ENCODE results near the gene ZCCHC14.

DNA sequence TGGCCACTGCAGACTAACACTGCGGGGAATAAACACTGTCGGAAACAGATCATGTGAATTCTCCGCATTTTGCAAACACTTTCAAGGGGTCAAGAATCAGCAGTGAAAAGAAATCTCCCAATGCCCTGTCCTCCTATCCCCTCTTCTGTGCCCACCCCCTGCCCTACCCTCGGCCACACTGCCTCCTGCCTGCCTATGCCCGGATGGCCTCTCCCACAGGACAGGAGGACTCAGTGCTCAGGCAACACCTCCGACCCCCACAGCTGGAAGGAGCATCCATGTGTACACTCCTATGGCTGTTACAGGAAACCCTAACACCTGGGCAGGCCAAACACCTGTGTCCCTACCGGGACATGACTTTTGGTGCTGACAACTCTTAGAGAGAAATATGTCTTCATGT, 133.7 kb downstream of the ZCCHC14 start:
- TF ChIP-seq, protein P1, sequence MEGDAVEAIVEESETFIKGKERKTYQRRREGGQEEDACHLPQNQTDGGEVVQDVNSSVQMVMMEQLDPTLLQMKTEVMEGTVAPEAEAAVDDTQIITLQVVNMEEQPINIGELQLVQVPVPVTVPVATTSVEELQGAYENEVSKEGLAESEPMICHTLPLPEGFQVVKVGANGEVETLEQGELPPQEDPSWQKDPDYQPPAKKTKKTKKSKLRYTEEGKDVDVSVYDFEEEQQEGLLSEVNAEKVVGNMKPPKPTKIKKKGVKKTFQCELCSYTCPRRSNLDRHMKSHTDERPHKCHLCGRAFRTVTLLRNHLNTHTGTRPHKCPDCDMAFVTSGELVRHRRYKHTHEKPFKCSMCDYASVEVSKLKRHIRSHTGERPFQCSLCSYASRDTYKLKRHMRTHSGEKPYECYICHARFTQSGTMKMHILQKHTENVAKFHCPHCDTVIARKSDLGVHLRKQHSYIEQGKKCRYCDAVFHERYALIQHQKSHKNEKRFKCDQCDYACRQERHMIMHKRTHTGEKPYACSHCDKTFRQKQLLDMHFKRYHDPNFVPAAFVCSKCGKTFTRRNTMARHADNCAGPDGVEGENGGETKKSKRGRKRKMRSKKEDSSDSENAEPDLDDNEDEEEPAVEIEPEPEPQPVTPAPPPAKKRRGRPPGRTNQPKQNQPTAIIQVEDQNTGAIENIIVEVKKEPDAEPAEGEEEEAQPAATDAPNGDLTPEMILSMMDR (IDR thresholded peaks at IDR 0.05): no peak
- no peak for TF ChIP-seq POLR2A (IDR thresholded peaks at IDR 0.05)

Measured in esophagus squamous epithelium (tissue), 4 donors.